ENCODE results near the gene KLF3.

DNA sequence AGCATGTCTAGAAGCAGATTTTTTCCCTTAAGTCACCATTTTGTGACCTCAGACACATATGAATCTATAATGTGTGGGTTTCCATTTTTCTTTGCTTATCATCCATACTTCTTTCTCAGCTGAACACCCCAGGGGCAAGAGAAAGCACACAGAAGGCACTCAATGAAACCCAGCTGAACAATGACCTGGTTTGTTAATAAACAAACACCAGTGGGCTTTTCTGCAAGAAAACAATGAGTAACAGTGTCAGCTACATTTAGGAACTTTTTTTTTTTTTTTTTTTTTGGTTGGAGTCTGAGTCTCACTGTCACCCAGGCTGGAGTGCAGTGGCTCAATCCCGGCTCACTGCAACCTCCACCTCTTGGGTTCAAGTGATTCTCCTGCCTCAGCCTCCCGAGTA, 40.7 kb upstream of the KLF3 start:
- TF ChIP-seq CEBPB (IDR thresholded peaks at IDR 0.05; ENCODE audit: low read depth, low read length) (no peak), MAFK (IDR thresholded peaks at IDR 0.05; ENCODE audit: low read depth, low read length) (no peak), BHLHE40 (IDR thresholded peaks at IDR 0.05; ENCODE audit: low read depth, low read length) (no peak), POLR2A (IDR thresholded peaks at IDR 0.05; ENCODE audit: low read depth, low read length) (no peak), RFX5 (IDR thresholded peaks at IDR 0.05; ENCODE audit: low read depth, low read length) (no peak), SMC3 (IDR thresholded peaks at IDR 0.05; ENCODE audit: low read depth, low read length) (no peak), MXI1 (IDR thresholded peaks at IDR 0.05; ENCODE audit: borderline replicate concordance, low read depth, low read length) (no peak), RAD21 (IDR thresholded peaks at IDR 0.05; ENCODE audit: low read length) (no peak), MAZ (IDR thresholded peaks at IDR 0.05; ENCODE audit: borderline replicate concordance, low read depth, low read length) (no peak)
- TF ChIP-seq, protein P1, sequence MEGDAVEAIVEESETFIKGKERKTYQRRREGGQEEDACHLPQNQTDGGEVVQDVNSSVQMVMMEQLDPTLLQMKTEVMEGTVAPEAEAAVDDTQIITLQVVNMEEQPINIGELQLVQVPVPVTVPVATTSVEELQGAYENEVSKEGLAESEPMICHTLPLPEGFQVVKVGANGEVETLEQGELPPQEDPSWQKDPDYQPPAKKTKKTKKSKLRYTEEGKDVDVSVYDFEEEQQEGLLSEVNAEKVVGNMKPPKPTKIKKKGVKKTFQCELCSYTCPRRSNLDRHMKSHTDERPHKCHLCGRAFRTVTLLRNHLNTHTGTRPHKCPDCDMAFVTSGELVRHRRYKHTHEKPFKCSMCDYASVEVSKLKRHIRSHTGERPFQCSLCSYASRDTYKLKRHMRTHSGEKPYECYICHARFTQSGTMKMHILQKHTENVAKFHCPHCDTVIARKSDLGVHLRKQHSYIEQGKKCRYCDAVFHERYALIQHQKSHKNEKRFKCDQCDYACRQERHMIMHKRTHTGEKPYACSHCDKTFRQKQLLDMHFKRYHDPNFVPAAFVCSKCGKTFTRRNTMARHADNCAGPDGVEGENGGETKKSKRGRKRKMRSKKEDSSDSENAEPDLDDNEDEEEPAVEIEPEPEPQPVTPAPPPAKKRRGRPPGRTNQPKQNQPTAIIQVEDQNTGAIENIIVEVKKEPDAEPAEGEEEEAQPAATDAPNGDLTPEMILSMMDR (conservative IDR thresholded peaks at IDR 0.05; ENCODE audit: low read depth, low read length) = no peak
- TF ChIP-seq, protein P2, sequence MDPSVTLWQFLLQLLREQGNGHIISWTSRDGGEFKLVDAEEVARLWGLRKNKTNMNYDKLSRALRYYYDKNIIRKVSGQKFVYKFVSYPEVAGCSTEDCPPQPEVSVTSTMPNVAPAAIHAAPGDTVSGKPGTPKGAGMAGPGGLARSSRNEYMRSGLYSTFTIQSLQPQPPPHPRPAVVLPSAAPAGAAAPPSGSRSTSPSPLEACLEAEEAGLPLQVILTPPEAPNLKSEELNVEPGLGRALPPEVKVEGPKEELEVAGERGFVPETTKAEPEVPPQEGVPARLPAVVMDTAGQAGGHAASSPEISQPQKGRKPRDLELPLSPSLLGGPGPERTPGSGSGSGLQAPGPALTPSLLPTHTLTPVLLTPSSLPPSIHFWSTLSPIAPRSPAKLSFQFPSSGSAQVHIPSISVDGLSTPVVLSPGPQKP (IDR thresholded peaks at IDR 0.05; ENCODE audit: borderline replicate concordance, low read depth, low read length) = no peak
